SK-N-DZ (cell line): ENCODE measurements around the gene KHDC1.

ENCODE experiments used
- small RNA-seq, 2 experiments: library from RNA; depleted of rRNA; stranded (forward); fragments of <200 nt; gene quantifications; one replicate each; pipeline ENCODE3, GENCODE V24; 2014

The KHDC1 gene

Small RNA genes lying within 50 kb of the gene (small RNA-seq; reads per million reads assigned to genes)
- 0 reads per million in 2 experiments for gene RPSAP41
